BJ (cell line): ENCODE measurements around the gene FBXL7. TPM values are rescaled to one million over a fixed set of nuclear protein-coding genes. Genes with fewer than 3 reads are reported as not detected.

Experiments
- CTCF ChIA-PET: fragments of 350-600 bp; formaldehyde crosslinking; extraction: SDS; loops from one replicate; lab custom pipeline; 2021; ENCODE audit warnings: antibody characterized with exemption, inconsistent platforms; lab: Yijun Ruan, JAX
- POLR2A ChIA-PET: fragments of 300-600 bp; sonication (Branson Sonifier 250); formaldehyde crosslinking; extraction: SDS; loops from one replicate; lab custom pipeline; 2021; ENCODE audit warnings: antibody characterized with exemption; lab: Charles Lee
- DNase-seq: peaks from one replicate; pipeline ENCODE4 v3.0.0-alpha.2; 2011; ENCODE audit warnings: low read depth
- H3K27me3 ChIP-seq: 2 replicates; pipeline ENCODE4 v1.6.0; 2011; ENCODE audit warnings: low read length; ENCODE audit not compliant: control insufficient read depth, insufficient read depth
- H3K36me3 ChIP-seq: 2 replicates; pipeline ENCODE4 v1.5.1; 2011; ENCODE audit warnings: low read length; ENCODE audit not compliant: control insufficient read depth, insufficient read depth
- H3K4me3 ChIP-seq: 2 replicates; pipeline ENCODE4 v1.5.1; 2011; ENCODE audit warnings: low read depth, mild to moderate bottlenecking, control low read depth, low read length
- polyA plus RNA-seq: library from polyadenylated mRNA; depleted of rRNA; stranded (reverse); fragments of >200 nt; gene quantifications from 2 replicates; pipeline ENCODE4 v1.2.3, GENCODE V29; 2011
- TF ChIP-seq, protein P1 (sequence below): IDR thresholded peaks from 2 replicates; pipeline ENCODE4 v1.5.1; 2011; ENCODE audit warnings: low read depth, mild to moderate bottlenecking, control low read depth, inconsistent platforms, low read length, moderate library complexity; ENCODE audit not compliant: insufficient read depth

The FBXL7 gene
- polyA plus RNA-seq, 1 experiment = 23.2 TPM

DNA sequence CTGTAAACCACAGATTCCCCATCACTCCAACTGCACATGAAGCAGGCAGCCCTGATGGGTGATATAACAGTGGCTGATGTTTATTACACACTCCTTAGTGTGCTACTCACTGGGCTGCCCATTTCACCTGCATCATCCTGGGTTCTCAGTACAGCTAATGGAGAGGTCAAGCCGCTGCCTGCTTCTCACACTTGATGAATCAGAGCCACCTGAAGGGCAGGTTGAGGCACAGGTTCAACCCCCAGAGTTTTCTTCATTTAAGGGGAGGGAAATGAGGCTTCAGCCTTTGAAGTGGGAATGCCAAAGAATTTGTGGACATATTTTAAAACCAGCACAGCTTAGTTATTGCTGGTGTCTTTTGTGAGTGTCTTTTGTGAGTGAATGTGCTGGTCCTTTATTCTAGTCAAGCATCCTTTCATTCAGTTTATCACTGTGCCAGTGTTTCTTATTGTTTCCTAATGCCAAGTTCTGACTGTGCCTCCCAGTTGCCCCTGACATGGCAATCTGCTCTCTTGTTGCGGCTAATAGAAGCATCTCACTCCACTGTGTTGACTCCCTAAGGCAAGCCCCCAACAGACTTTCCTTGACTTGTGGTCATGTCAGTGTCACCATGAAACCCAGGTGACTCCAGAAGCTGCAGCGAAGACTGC, 109.2 kb downstream of the FBXL7 start:
- no peak for DNase-seq
- Histone ChIP-seq H3K27me3 (no peaks in the 10 kb centered on the region), H3K36me3 (no peaks in the 10 kb centered on the region), H3K4me3 (no peak overlapping the region)
- CTCF ChIA-PET = no interaction called here
- TF ChIP-seq, protein P1, sequence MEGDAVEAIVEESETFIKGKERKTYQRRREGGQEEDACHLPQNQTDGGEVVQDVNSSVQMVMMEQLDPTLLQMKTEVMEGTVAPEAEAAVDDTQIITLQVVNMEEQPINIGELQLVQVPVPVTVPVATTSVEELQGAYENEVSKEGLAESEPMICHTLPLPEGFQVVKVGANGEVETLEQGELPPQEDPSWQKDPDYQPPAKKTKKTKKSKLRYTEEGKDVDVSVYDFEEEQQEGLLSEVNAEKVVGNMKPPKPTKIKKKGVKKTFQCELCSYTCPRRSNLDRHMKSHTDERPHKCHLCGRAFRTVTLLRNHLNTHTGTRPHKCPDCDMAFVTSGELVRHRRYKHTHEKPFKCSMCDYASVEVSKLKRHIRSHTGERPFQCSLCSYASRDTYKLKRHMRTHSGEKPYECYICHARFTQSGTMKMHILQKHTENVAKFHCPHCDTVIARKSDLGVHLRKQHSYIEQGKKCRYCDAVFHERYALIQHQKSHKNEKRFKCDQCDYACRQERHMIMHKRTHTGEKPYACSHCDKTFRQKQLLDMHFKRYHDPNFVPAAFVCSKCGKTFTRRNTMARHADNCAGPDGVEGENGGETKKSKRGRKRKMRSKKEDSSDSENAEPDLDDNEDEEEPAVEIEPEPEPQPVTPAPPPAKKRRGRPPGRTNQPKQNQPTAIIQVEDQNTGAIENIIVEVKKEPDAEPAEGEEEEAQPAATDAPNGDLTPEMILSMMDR = no peak
- POLR2A ChIA-PET = interaction anchor here (0.6 kb wide), 1 partner anchor 630 kb away, joined by 7 read pairs; no protein-coding TSS in a partner anchor

DNA sequence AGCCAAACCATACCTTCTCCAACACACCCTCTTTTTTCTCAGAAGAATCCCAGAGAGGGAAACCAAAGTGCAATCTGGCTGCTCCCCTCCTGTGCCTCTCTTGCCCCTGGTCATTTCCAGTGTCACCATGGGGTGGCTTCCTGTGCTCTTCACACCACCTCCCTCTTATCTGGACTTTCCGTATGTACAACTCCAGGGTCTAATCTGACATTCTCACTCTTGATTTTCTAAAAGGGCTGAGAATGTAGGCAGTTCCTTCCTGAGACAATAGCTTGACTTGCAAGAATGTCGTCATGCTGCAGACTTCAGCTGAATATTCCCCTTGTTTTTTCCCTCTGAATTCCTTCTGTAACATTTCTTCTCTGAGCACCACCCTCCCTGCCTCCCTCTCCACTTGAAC, 110.2 kb downstream of the FBXL7 start:
- DNase-seq = no peak
- no peak overlapping the region for H3K4me3 ChIP-seq
- no peaks in the 10 kb centered on the region for H3K27me3 ChIP-seq
- TF ChIP-seq, protein P1 = no peak
- CTCF ChIA-PET = interaction anchor here (1.5 kb wide), 1 partner anchor 11 kb away, joined by 4 read pairs; no protein-coding TSS in a partner anchor
- H3K36me3 ChIP-seq = no peaks in the 10 kb centered on the region
- POLR2A ChIA-PET = no interaction called here

DNA sequence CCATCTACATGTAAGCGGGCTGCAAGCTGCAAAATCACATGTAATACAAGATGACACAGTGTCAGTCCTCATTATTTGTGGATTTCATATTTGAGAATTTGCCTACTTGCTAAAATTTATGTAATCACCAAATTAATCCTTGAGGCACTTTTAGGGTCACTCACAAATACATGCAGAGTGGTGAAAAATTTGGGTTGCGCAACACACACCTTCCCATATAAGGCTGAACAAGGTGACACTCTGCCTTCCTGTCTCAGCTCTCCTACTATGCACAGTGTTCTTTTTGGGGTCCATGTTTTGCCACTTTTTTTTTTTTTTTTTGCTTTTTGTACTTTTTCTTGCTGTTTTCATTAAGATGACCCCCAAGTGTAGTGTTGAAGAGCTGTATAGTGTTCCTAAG, 111.0 kb downstream of the FBXL7 start:
- no peak for DNase-seq
- TF ChIP-seq, protein P1 = no peak
- H3K36me3 ChIP-seq = no peaks in the 10 kb centered on the region
- ChIA-PET POLR2A (interaction anchor here (0.6 kb wide), 1 partner anchor 9 kb away, joined by 21 read pairs; no protein-coding TSS in a partner anchor), CTCF (interaction anchor here (1.5 kb wide), 1 partner anchor 12 kb away, joined by 4 read pairs; no protein-coding TSS in a partner anchor)
- H3K27me3 ChIP-seq = no peaks in the 10 kb centered on the region
- H3K4me3 ChIP-seq = no peak overlapping the region

DNA sequence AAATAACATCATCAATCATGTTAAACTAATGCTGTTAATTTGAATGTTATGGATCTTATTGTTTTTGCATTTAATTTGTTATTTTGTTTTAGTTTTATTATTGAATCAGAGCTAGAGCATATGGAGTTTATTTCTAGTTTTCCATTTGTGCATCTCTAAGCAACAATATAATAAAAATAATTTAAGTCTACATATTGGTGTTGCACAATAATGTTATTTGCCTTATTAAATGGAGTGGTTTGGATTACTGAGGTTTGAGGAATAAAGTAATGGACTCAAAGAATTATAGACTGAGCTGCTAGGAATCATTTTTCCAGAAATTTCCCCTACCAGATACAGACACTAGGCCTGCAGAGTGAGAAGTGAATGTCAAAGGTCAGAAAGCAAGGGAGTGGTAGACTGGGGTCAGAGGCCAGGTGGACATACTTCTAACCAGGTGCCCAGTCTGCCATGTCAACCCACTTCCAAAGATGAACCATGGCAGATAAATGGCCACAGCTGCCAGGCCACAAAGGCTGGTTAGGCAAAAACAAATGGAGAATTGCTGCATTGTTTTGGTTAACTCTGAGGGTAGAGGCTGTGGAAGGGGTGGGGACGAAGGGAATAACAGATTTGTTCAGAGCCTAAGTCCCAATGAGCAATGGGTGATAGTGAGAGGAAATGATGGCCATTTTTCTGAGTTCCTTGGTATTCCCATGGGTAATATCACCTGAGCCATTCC, 113.1 kb downstream of the FBXL7 start:
- ChIA-PET CTCF (no interaction called here), POLR2A (no interaction called here)
- DNase-seq = no peak
- H3K36me3 ChIP-seq = no peaks in the 10 kb centered on the region
- no peak overlapping the region for H3K4me3 ChIP-seq
- TF ChIP-seq, protein P1 = no peak
- H3K27me3 ChIP-seq = no peaks in the 10 kb centered on the region

DNA sequence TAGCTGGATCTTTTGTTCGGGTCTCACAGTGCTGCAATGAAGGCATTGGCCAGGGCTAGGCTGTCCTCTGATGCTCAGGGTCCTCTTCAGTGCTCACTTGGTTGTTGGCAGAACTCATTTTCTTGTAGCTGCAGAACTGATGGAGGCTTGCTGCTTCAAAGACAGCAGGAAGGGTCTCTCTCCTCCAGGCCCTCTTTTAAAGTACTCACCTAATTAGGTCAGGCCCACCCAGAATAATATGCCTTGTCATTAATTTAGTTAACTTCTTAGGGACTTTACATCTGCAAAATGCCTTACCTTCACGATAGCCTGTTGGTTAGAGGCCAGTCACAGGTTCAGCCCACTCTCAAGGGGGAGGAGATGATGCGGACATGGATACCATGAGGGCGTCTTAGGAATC, 114.7 kb downstream of the FBXL7 start:
- ChIA-PET POLR2A (no interaction called here), CTCF (no interaction called here)
- Histone ChIP-seq H3K36me3 (no peaks in the 10 kb centered on the region), H3K27me3 (no peaks in the 10 kb centered on the region), H3K4me3 (no peak overlapping the region)
- no peak for DNase-seq
- TF ChIP-seq, protein P1 = no peak
